IMR-90 (cell line): Measurements from ENCODE around the gene PKD2L1. TPM values are rescaled to one million over a fixed set of nuclear protein-coding genes. Genes with fewer than 3 reads are reported as not detected.

ENCODE experiments used
- ATAC-seq: fragments of 200-7000 bp; cut with Tn5 transposase; 2 replicates; pipeline ENCODE4 v1.9.1; 2020; ENCODE audit warnings: low read depth, mild to moderate bottlenecking, moderate library complexity
- BruUV-seq: library from RNA; stranded (reverse); fragments of 400-500 nt; replicated peaks from 2 replicates; lab custom pipeline; 2021; lab: Mats Ljungman, UMichigan
- CTCF ChIA-PET: fragments of 300-600 bp; formaldehyde crosslinking; extraction: SDS; loops from one replicate; lab custom pipeline; 2021; ENCODE audit warnings: antibody characterized with exemption; lab: Yijun Ruan, JAX
- POLR2A ChIA-PET: fragments of 300-600 bp; sonication (Branson Sonifier 250); formaldehyde crosslinking; loops from one replicate; lab custom pipeline; 2022; ENCODE audit warnings: antibody characterized with exemption; ENCODE audit not compliant: unreplicated experiment; lab: Charles Lee
- DNase-seq: peaks from one replicate; pipeline ENCODE4 v3.0.0; 2013
- H2AFZ ChIP-seq: replicated peaks from 2 replicates; pipeline ENCODE3; 2013; ENCODE audit warnings: low read length, mild to moderate bottlenecking; ENCODE audit not compliant: poor library complexity
- H2AK5ac ChIP-seq: 2 replicates; pipeline ENCODE4 v1.6.1; 2013; ENCODE audit warnings: low read depth, low read length, inconsistent platforms
- H2AK9ac ChIP-seq: replicated peaks from 2 replicates; pipeline ENCODE3; 2013; ENCODE audit warnings: mild to moderate bottlenecking, low read depth, low read length, moderate library complexity; ENCODE audit not compliant: poor library complexity
- H2BK120ac ChIP-seq: 2 replicates; pipeline ENCODE4 v1.6.1; 2013; ENCODE audit warnings: low read depth, low read length, inconsistent platforms
- H2BK15ac ChIP-seq: 3 replicates; pipeline ENCODE4 v1.6.1; 2013; ENCODE audit warnings: low read depth, low read length, inconsistent platforms
- H2BK20ac ChIP-seq: 2 replicates; pipeline ENCODE4 v1.6.1; 2013; ENCODE audit warnings: low read depth, mild to moderate bottlenecking, inconsistent platforms, low read length, moderate library complexity
- H2BK5ac ChIP-seq: 2 replicates; pipeline ENCODE4 v1.6.1; 2013; ENCODE audit warnings: mild to moderate bottlenecking, low read depth, low read length, inconsistent platforms; ENCODE audit not compliant: poor library complexity, severe bottlenecking
- H3K14ac ChIP-seq: replicated peaks from 2 replicates; pipeline ENCODE4 v1.6.1; 2013; ENCODE audit warnings: low read depth, low read length, inconsistent platforms
- H3K18ac ChIP-seq: 2 replicates; pipeline ENCODE4 v1.6.1; 2013; ENCODE audit warnings: low read depth, low read length, control low read depth
- H3K23ac ChIP-seq: 2 replicates; pipeline ENCODE4 v1.6.1; 2013; ENCODE audit warnings: low read depth, low read length, inconsistent platforms
- H3K27ac ChIP-seq: 2 replicates; pipeline ENCODE4 v1.5.1; 2013; ENCODE audit warnings: mild to moderate bottlenecking, control low read depth, low read length; ENCODE audit not compliant: insufficient read depth
- H3K27me3 ChIP-seq: 2 replicates; pipeline ENCODE4 v1.6.1; 2013; ENCODE audit warnings: low read length; ENCODE audit not compliant: control insufficient read depth, insufficient read depth
- H3K36me3 ChIP-seq: 2 replicates; pipeline ENCODE4 v1.6.1; 2013; ENCODE audit warnings: low read length, mixed read lengths; ENCODE audit not compliant: control insufficient read depth, insufficient read depth
- H3K4ac ChIP-seq: 2 replicates; pipeline ENCODE4 v1.6.1; 2013; ENCODE audit warnings: low read depth, low read length, inconsistent platforms
- H3K4me1 ChIP-seq: 2 replicates; pipeline ENCODE4 v1.6.1; 2013; ENCODE audit warnings: low read length, mixed read lengths; ENCODE audit not compliant: control insufficient read depth, insufficient read depth
- H3K4me2 ChIP-seq: 2 replicates; pipeline ENCODE4 v1.6.1; 2013; ENCODE audit warnings: low read depth, mild to moderate bottlenecking, control low read depth, low read length, moderate library complexity
- H3K4me3 ChIP-seq: 2 replicates; pipeline ENCODE4 v1.5.1; 2013; ENCODE audit warnings: low read depth, mild to moderate bottlenecking, control low read depth, low read length, moderate library complexity; ENCODE audit not compliant: insufficient read depth
- H3K56ac ChIP-seq: 2 replicates; pipeline ENCODE4 v1.6.1; 2013; ENCODE audit warnings: low read length, inconsistent platforms; ENCODE audit not compliant: insufficient read depth; ENCODE audit errors: extremely low read depth
- H3K79me1 ChIP-seq, 2 experiments: 2 replicates each; pipeline ENCODE4 v1.6.1; 2013; ENCODE audit warnings: low read length in 2 of 2, inconsistent platforms in 1 of 2, low read depth in 1 of 2
- H3K9ac ChIP-seq: 2 replicates; pipeline ENCODE4 v1.6.1; 2013; ENCODE audit warnings: low read depth, low read length, control low read depth
- H3K9me1 ChIP-seq: 2 replicates; pipeline ENCODE4 v1.6.1; 2013; ENCODE audit warnings: low read length, inconsistent platforms; ENCODE audit not compliant: insufficient read depth
- H3K9me3 ChIP-seq: 2 replicates; pipeline ENCODE4 v1.6.1; 2013; ENCODE audit warnings: low read length; ENCODE audit not compliant: control insufficient read depth, insufficient read depth
- H4K20me1 ChIP-seq: 2 replicates; pipeline ENCODE4 v1.6.1; 2013; ENCODE audit warnings: low read length, inconsistent platforms; ENCODE audit not compliant: insufficient read depth
- H4K5ac ChIP-seq: 2 replicates; pipeline ENCODE4 v1.6.1; 2013; ENCODE audit warnings: mild to moderate bottlenecking, low read depth, low read length, control low read depth
- H4K8ac ChIP-seq, 2 experiments: 2 replicates each; pipeline ENCODE4 v1.6.1; 2013; ENCODE audit warnings: low read depth in 2 of 2, low read length in 2 of 2, control low read depth in 1 of 2, inconsistent platforms in 1 of 2
- H4K91ac ChIP-seq: 2 replicates; pipeline ENCODE4 v1.6.1; 2013; ENCODE audit warnings: low read depth, low read length, inconsistent platforms; ENCODE audit not compliant: insufficient read depth
- BHLHE40 ChIP-seq: fragments of 150-350 bp; IDR thresholded peaks from 2 replicates; pipeline ENCODE4 v1.6.1; 2016; ENCODE audit warnings: mild to moderate bottlenecking, low read depth, low read length
- CHD1 ChIP-seq: IDR thresholded peaks from 2 replicates; pipeline ENCODE4 v1.6.1; 2012; ENCODE audit warnings: low read depth, low read length, improper control_type of control experiment
- MAFK ChIP-seq: IDR thresholded peaks from 2 replicates; pipeline ENCODE4 v1.6.1; 2012; ENCODE audit warnings: low read depth, low read length, improper control_type of control experiment
- MAZ ChIP-seq: IDR thresholded peaks from 2 replicates; pipeline ENCODE4 v1.6.1; 2012; ENCODE audit warnings: low read depth, mild to moderate bottlenecking, low read length, improper control_type of control experiment, moderate library complexity, borderline replicate concordance
- POLR2A ChIP-seq: IDR thresholded peaks from 2 replicates; pipeline ENCODE4 v1.6.1; 2012; ENCODE audit warnings: mild to moderate bottlenecking, low read depth, low read length
- RAD21 ChIP-seq: IDR thresholded peaks from 2 replicates; pipeline ENCODE4 v1.6.1; 2012; ENCODE audit warnings: low read length, improper control_type of control experiment
- RFX5 ChIP-seq: IDR thresholded peaks from 2 replicates; pipeline ENCODE4 v1.8.0; 2012; ENCODE audit warnings: low read depth, mild to moderate bottlenecking, low read length, moderate library complexity
- SMC3 ChIP-seq: fragments of 150-350 bp; IDR thresholded peaks from 2 replicates; pipeline ENCODE4 v1.6.1; 2016; ENCODE audit warnings: low read depth, mild to moderate bottlenecking, antibody characterized with exemption, low read length, moderate library complexity
- USF2 ChIP-seq: fragments of 150-350 bp; IDR thresholded peaks from 2 replicates; pipeline ENCODE4 v1.6.1; 2017; ENCODE audit warnings: mild to moderate bottlenecking, antibody characterized with exemption, low read length, low read depth
- WGBS, 2 experiments: methylation state at CpG; one replicate each; pipeline versions ENCODE4 v1.1.5 to v1.1.7; 2013; ENCODE audit warnings: missing lambda C conversion rate in 2 of 2; ENCODE audit not compliant: insufficient read length in 1 of 2; ENCODE audit errors: extremely low coverage in 2 of 2; 5-methylcytosine and 5-hydroxymethylcytosine counted together
- dilution Hi-C: fragments of 300-500 bp; cut with HindIII; formaldehyde crosslinking; loops from one replicate; pipeline ENCODE4 v1.14.3; 2018; ENCODE audit warnings: low sequenced_read_pairs; ENCODE audit not compliant: unreplicated experiment
- in situ Hi-C: fragments of 300-500 bp; cut with MboI; formaldehyde crosslinking; loops from 3 replicates; pipeline ENCODE4 v1.14.3; 2019; ENCODE audit warnings: low sequenced_read_pairs, inconsistent platforms, mixed read lengths
- intact Hi-C: fragments of 100-400 bp; cut with micrococcal nuclease; formaldehyde crosslinking; loops from 2 replicates; pipeline ENCODE4 v1.10.0; 2022
- polyA plus RNA-seq, 3 experiments: library from polyadenylated mRNA; depleted of rRNA; stranded (reverse); fragments of >200 nt; gene quantifications; 2 replicates each; pipeline ENCODE4 v1.2.3, GENCODE V29; 2012; ENCODE audit warnings: low replicate concordance in 1 of 3
- total RNA-seq: library from RNA; depleted of rRNA; stranded (reverse); fragments of >200 nt; gene quantifications from 2 replicates; pipeline ENCODE4 v1.2.3, GENCODE V29; 2012

PKD2L1 gene
- total and polyA plus RNA-seq, 2 of the 4 experiments (the other 2 are of a cell fraction): not detected

DNA sequence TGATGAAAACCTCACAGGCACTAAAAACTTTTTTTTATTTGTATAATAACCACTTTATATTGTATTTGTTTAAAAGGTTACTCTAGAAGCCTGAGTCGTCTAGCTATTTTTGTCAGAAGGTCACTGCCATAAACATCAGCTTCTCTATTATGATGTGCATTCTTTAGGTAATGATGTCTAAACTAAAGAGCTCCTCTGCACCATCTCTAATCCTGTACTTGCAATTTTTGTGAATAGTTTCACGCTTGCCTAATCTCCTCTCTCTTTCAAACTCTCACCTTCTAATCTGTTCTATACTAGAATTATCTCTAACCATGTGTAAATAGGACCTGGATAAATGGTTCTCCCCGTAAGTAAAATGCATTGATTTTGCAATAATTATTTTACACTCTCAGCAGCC is 90.2 kb downstream of the PKD2L1 start:
- Histone ChIP-seq H3K56ac (no peak overlapping the region), H3K23ac (no peak overlapping the region), H3K79me1 (no peaks in the 10 kb centered on the region; a peak in 1 of 4 replicates), H3K27me3 (no peaks in the 10 kb centered on the region), H4K91ac (no peak overlapping the region), H2BK5ac (no peak overlapping the region), H3K4me3 (no peak overlapping the region), H2BK15ac (no peak overlapping the region), H3K4me1 (no peaks in the 10 kb centered on the region), H3K9me1 (no peaks in the 10 kb centered on the region), H4K5ac (no peak overlapping the region), H3K9me3 (no peaks in the 10 kb centered on the region), H3K27ac (no peak overlapping the region), H3K36me3 (peaks cover 20% of the 10 kb centered on the region), H4K20me1 (no peaks in the 10 kb centered on the region), H3K4ac (no peak overlapping the region), H3K4me2 (no peak overlapping the region), H4K8ac (no peak overlapping the region), H2AK5ac (no peak overlapping the region), H3K14ac (no peak overlapping the region), H3K18ac (no peak overlapping the region), H2AFZ (no peak overlapping the region), H2BK20ac (no peak overlapping the region), H3K9ac (no peak overlapping the region), H2AK9ac (no peak overlapping the region), H2BK120ac (no peak overlapping the region)
- intact Hi-C loops: no loop called here
- DNase-seq (no peak), ATAC-seq (no peak)
- POLR2A ChIA-PET: no interaction called here
- no TSS peak for BruUV-seq
- CTCF ChIA-PET: interaction anchor here (1.0 kb wide), 1 partner anchor 8 kb away, joined by 4 read pairs; no protein-coding TSS in a partner anchor
- WGBS, 2 experiments: no CpG with 5 or more reads among the region's 3 CpGs
- TF ChIP-seq RFX5 (no peak), POLR2A (no peak), SMC3 (no peak), MAFK (no peak), RAD21 (no peak), USF2 (no peak), BHLHE40 (no peak), MAZ (no peak), CHD1 (no peak)
- in situ Hi-C loops: no loop called here
- dilution Hi-C loops: no loop called here
